Gastroesophageal sphincter (tissue), 3 donors: ENCODE results near the gene SV2C.

Experiments
- CTCF ChIP-seq, 4 experiments: fragments of 200-600 bp in 2 of 4; fragments of 450-650 bp in 2 of 4; sonication (generic) in 1 of 4; IDR thresholded peaks; one replicate each; pipeline ENCODE4 v1.5.1; 2017 to 2019; ENCODE audit warnings: antibody characterized with exemption in 4 of 4, mild to moderate bottlenecking in 2 of 4, moderate library complexity in 2 of 4
- POLR2AphosphoS5 ChIP-seq: sonication (generic); formaldehyde crosslinking; IDR thresholded peaks from one replicate; pipeline ENCODE4 v1.6.1; 2017; ENCODE audit warnings: antibody characterized with exemption

GRCh38 chr5:76111477-76112174 lies 28.4 kb downstream of the SV2C start:
- TF ChIP-seq CTCF (IDR thresholded peaks at IDR 0.05) (no peak), POLR2AphosphoS5 (no peak)
